Retinal pigment epithelial cell (primary cell): ENCODE results near the gene EPHB3.

Experiments used
- DNase-seq: peaks from one replicate; pipeline ENCODE4 v3.0.0-alpha.2; 2010; ENCODE audit warnings: low read depth
- H3K4me3 ChIP-seq: 2 replicates; pipeline ENCODE4 v1.5.1; 2011; ENCODE audit warnings: mild to moderate bottlenecking, low read length, control low read depth, moderate library complexity
- TF ChIP-seq, protein P1 (sequence below): conservative IDR thresholded peaks from 2 replicates; pipeline ENCODE4 v1.5.1; 2011; ENCODE audit warnings: low read depth, low read length, control low read depth, inconsistent platforms

EPHB3 gene

GRCh38 chr3:184539801-184540435, 21.7 kb upstream of the EPHB3 start:
- no peak for DNase-seq

DNA sequence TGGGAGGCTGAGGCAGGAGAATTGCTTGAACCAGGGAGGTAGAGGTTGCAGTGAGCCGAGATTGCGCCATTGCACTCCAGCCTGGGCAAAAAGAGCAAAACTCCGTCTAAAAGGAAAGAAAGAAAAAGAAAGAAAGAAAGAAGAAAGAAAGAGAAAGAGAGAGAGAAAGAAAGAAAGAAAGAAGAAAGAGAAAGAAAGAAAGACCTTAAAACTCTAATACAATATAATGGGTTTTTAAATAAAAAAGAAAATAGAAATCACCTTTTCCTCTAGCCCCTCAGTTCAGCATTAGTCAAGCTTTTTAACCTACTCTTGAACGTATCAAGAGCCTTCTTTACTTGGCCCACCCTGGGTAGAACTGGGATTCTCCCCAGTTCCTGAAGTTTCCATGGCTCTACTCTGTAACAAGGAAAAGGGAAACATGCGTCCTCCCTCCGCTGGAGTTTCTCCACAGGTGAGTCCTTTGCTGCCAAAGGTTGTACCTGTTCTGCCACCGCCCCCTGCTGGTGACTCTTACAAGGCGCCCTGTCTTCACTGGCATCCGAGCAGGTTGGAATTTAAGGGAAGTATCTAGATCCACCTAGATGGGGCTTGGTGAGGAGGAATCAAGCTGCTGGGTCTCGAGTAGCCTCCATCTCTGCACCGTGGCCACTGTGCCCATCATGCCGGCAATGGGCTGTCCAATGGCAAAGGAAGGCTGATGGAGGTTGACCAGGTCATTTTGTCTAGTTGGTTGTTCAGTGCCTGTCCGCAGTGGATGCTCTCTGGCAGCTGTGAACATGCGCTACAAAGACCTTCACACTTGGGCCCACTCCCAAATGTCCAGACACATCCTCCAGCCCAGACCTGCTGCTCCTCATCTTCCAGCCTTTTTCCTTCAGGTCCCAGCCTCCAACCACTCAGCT, 20.6 kb upstream of the EPHB3 start:
- no peak for DNase-seq
- H3K4me3 ChIP-seq = no peak overlapping the region
- TF ChIP-seq, protein P1, sequence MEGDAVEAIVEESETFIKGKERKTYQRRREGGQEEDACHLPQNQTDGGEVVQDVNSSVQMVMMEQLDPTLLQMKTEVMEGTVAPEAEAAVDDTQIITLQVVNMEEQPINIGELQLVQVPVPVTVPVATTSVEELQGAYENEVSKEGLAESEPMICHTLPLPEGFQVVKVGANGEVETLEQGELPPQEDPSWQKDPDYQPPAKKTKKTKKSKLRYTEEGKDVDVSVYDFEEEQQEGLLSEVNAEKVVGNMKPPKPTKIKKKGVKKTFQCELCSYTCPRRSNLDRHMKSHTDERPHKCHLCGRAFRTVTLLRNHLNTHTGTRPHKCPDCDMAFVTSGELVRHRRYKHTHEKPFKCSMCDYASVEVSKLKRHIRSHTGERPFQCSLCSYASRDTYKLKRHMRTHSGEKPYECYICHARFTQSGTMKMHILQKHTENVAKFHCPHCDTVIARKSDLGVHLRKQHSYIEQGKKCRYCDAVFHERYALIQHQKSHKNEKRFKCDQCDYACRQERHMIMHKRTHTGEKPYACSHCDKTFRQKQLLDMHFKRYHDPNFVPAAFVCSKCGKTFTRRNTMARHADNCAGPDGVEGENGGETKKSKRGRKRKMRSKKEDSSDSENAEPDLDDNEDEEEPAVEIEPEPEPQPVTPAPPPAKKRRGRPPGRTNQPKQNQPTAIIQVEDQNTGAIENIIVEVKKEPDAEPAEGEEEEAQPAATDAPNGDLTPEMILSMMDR = peak; percentile 88

More at GRCh38 chr3:184539801-184540435, 21.7 kb upstream of the EPHB3 start:
- TF ChIP-seq, protein P1 = no peak
- H3K4me3 ChIP-seq = no peak overlapping the region

DNA sequence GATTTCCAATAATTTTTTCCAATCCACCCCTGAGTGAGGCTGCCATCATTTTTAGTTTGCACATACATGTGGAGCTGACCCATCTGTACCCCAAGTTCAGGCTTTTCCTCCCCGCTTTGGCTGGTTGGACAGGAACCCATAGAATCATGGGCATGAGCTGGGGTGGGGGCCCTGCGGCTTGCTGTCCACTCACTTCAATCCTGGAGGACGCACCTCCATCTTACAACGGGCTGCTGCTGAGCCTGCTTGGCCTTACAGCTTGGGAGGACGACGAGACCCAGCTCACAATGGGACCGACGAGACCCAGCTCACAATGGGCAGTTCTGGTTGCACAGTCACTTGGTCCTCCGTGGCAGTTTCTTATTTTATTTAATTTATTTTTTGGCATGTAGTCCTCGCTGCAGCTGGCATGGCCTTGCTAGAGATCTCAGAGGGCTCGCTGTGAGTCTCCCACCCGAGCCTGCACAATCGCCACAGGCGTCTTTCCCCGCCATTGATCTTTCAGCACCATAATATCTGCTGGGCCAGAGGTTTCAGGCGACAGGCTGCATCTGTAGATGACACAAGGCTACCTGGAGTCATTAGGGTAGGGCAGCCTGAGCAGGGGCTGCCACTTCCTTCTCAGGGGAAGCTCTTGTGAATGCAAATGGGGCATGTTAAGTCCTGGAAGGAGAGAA, 19.6 kb upstream of the EPHB3 start:
- TF ChIP-seq, protein P1 = no peak
- H3K4me3 ChIP-seq = no peak overlapping the region
- no peak for DNase-seq

DNA sequence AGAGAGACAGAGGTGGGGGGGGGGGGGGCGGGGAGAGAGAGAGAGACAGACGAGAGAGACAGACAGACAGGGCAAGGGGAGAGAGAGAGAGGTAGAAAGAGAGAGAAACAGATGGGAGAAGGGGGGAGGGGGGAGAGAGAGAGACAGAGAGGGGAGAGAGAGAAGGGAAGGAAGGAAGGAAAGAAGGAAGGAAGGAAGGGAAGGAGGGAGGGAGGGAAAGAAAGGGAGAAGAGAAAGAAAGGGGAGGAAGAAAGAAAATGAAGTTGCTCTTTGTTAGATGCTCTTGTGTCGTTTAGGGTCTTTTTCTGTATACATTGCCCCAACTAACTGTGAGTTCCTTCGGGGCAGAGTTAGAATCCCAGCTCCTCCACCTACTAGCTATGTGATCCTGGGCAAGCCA, 19.0 kb upstream of the EPHB3 start:
- no peak for DNase-seq
- H3K4me3 ChIP-seq = no peak overlapping the region
- TF ChIP-seq, protein P1 = no peak

DNA sequence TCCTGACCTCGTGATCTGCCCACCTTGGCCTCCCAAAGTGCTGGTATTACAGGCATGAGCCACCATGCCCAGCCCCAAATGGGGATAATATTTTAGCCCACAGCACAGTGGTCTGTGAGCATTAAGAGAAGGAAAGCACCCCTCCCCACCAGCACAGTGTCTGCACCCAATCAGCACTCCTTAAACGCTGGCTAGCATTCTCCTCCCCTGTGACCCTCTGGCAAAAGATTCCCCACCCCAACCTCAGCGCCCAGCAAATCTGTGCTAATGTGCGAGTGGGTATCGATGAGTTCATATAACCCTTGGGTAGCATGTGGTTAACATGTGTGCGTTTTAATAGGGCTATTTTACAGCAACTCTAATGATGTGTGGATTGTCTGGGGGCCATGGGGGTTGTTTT, 18.3 kb upstream of the EPHB3 start:
- no peak for DNase-seq
- TF ChIP-seq, protein P1 = no peak
- no peak overlapping the region for H3K4me3 ChIP-seq

- no peak overlapping the region for H3K4me3 ChIP-seq
- TF ChIP-seq, protein P1 = peak; percentile 83
- peak; percentile 30 for DNase-seq
Measured at GRCh38 chr3:184543843-184544512, 17.6 kb upstream of the EPHB3 start.
